Measurements from ENCODE around the gene KRT82.

KRT82 gene

GRCh38 chr12:52407918-52408317, 1.8 kb upstream of the KRT82 start:
- no peak for DNase-seq

DNA sequence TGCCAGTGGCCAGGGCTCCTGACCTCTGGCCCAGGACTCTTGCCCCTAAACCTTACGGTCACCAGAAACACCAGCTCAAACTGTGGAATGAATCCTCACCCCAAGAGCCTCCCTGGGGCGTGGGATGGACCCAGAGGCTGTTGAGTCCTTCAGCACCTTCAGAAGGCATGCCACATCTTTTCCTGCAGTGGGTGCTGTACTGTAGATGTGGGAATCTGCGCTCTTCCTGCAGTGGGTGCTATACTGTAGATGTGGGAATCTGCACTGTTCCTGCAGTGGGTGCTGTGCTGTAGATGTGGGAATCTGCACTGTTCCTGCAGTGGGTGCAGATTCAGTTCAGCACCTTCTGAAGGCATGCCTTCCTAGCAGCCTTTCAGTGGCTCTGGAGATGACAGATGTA, 1.2 kb downstream of the KRT82 start:
- no peak for DNase-seq

GRCh38 chr12:52403561-52403960, 2.6 kb downstream of the KRT82 start:
- DNase-seq: no peak

DNA sequence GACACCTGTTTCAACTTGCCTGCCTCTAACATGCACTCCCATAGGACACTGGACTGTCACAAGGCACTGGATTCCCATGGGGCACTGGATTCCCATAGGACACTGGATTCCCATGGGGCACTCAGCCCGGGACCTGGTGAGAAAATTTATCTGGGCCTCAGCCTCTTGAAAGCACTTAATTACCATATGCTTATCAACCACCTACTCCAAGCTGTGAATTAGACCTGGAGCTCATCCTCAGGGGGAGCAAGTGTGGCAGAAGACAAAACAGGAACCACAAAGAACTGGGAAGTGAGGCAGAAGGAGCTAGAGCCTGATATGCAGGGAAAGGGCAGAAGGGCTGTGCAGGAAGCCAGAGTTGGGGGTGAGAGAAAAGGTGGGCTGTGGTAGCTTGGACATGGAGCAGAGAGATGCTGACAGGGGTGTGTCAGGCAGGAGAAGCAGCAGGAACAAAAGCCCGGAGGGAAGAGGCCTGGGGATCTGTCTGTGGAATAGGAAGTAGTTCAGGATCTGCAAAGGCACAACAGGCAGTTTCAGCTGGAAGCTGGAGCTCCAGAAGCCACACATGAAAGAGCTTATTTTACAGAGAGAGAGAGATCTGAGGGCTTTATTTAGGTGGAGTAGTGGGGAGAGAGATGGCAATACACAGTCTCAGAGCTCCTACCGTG, 3.1 kb downstream of the KRT82 start:
- no peak for DNase-seq

DNA sequence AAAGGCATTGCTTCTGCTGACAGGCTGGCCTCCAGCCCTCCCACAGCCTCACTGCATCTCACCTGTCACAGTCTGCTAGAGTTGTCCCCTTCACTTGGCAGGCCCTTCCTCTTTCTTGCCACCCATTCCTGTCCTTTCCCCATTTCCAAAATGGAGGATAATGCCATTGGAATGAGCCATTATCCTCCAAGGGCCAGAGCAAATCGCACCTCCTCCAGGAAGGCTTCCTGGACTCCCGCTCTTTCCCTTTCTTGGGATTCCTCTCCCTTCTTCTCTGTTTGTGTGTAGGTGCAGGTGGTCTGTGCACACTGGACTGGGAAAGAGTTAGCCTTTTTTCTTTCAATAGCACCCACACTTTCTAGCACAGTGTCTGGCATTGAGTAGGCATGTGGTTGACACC, 3.8 kb downstream of the KRT82 start:
- no peak for DNase-seq

- no peak for DNase-seq
These were observed 4.2 kb downstream of the KRT82 start for GRCh38 chr12:52401926-52402325.

- no peak for DNase-seq
These were observed 4.6 kb downstream of the KRT82 start for GRCh38 chr12:52401526-52401925.

GRCh38 chr12:52400906-52401305, 5.2 kb downstream of the KRT82 start:
- no peak for DNase-seq

DNA sequence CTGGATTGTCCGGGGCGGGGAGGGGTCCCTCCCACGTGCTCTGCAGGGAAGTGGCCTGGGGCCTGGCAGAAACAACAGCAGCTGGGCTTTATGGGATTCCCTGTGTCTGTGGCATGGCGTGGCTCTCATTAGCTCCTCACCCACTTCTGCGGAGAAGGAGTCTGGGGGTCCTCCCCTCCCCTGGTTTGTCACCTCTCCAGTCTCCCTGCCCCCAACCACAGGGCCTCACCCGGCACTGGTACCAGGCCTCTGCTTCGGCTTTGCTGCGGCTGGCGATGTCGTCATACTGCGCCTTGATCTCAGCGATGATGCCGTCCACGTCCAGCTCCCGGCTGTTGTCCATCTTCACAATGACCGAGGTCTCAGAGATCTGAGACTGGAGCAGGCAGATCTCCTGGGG, 6.4 kb downstream of the KRT82 start:
- DNase-seq: no peak

DNA sequence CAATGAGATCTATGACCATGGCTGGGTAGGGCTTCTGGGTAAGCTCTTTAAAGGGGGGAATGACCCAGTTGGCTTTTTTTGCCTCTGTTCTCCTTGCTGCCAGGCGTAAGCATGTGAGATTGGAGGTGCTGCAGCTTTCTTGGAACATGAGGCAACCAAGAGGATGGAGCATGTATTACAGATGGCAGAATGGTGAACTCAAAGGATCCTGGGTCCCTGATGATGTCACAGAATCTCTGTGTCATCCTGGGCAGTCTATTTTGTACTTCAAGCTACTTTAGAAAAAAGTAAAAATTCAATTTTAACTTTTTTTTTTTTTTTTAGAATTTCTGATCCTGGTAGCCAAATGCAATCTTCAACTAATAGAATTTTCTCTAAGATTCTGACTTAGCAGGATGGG, 8.0 kb downstream of the KRT82 start:
- DNase-seq: no peak

GRCh38 chr12:52396656-52397055, 9.5 kb downstream of the KRT82 start:
- DNase-seq: no peak

GRCh38 chr12:52395761-52396434, 10.2 kb downstream of the KRT82 start:
- DNase-seq: no peak

- DNase-seq: no peak
These were observed 11.2 kb downstream of the KRT82 start for GRCh38 chr12:52394836-52395405.

DNA sequence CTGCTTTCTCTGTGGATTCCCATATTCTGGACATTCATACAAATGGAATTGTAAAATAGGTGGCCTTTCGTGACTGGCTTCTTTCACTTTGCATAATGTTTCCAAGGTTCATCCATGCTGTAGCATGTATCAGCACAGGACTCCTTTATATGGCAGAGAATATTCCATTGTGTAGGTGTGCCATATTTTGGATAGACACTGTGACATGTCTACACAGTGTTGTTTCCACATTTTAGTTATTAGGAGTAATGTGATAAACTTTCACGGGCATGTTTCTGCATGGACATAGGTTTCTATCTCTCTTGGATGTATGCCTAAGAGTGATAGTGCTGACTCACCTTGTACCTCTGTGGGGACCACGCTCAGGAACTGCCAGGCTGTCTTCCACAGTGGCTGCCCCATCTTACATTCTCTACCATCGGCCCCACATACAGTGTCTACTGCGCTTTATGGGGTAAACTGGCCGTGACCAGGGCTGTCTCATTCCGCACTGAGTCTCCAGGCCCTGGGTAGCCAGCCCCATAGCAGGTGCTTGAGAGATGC, 13.6 kb downstream of the KRT82 start:
- DNase-seq: no peak

DNA sequence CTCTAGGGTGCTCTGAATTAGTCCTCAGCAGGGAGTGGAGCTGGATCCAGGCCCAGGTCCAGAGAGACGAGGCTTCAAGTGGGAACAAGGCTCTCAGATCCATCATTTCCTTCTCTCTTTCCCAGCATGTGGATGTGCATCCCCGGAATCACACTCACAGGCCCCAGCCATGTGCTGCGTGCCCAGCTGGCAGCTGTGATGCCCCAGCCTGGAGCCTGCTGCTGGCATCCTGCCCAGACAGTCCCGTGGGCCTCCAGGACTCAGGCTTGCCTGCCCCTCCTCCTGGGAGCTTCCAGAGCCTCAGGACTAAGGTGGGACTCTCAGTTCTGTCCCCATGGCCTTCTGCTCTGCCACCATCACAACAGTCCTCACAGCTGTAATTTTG, 14.5 kb downstream of the KRT82 start:
- no peak for DNase-seq

GRCh38 chr12:52390739-52391617, 15.2 kb downstream of the KRT82 start:
- no peak for DNase-seq

DNA sequence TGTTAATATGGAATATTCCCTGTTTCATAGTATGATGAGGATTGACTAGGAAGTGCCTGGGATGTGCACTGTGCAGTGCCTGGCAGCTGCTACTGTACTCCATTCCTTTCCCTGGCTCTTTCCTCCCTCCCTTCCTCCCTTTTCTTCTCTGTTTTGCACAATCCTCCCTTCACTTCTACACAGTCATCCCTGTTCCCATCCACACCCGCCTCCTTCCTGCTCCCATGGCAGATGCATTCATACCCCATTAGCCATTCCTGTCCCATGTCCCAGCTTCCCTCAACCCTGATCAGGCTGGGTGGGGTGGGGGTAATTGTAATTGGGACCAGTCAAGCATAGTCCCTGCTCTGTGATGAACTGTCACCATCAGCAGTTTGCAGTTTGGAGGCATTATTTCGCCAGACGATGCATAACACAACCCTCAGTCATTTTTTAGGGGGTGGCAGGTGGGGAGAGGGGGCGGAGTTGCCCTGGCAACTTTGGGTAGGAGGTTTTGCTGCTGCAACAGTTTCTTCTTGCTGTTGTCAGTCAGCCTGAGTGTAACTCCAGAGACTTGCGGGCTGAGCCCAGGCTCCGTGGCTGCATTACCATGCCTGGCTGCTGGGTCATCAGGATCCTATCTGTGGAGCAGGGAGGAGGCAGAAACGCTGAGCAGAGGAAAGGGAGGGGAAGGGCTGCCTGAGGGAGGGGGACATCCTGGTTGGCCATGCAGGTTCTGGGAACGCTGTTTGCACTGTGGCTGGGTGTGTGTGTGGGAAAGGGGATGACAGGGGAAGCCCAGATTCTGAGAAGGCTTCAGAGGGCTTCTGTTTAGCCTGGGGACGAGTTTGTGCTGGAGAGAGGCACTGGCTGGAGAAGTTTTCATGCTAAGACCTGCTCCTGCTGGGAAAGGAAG, 16.6 kb downstream of the KRT82 start:
- no peak for DNase-seq

- no peak for DNase-seq
These were observed 18.3 kb downstream of the KRT82 start for GRCh38 chr12:52387859-52388258.

- no peak for DNase-seq
These were observed 20.9 kb downstream of the KRT82 start, which contains the start of gene KRT84 for GRCh38 chr12:52385226-52385702. KRT84 (minus strand) TSS chr12:52385652; CDS start chr12:52385585, 67 bp downstream.

GRCh38 chr12:52383331-52383730, 22.8 kb downstream of the KRT82 start:
- no peak for DNase-seq

DNA sequence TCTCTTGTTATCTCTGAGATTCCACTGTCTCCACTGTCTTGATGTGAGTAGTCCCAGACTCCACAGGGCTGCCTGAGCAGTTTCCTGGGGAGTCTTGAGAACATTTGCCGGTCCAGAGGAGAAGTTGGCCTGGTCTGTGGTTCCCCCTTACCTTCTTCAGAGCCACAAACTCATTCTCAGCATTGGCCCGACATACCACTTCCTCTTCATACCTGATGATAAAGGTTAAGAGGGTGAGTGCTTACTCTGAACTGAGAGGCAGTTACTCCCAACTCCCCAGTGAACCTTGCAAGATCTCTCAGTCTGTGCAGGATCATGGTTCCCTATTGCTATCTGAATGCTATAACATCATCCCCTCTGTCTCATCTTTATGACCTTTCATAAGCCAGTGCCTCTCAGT, 23.3 kb downstream of the KRT82 start:
- no peak for DNase-seq

DNA sequence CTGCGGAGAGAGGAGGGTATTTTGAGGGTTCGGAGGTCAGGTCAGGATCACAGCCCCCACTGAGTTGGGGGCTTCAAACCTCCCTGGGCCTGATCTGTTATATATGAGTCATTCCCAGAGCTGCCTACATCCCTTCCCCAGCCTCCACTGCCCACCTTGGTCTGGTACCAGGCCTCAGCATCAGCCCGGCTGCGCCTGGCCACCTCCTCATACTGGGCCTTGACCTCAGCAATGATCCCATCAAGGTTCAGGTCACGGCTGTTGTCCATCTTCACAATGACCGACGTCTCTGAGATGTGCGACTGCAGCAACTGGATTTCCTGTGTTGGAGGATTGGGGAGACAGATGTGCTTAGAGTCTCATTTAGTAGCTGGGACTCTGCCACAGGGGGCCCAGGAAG, 24.9 kb downstream of the KRT82 start:
- no peak for DNase-seq

All from GDM1 (cell line).